Measurements from ENCODE around the gene PTPN7. TPM values are rescaled to one million over a fixed set of nuclear protein-coding genes. Genes with fewer than 3 reads are reported as not detected.

The PTPN7 gene
- total RNA-seq, 4 donors from 2014 or later = 0.79 to 8.5 (median 1.8) TPM; not detected in 1

Other genes with a start within 250 kb of the PTPN7 start
- gene LMOD1, start 214.1 kb downstream of the PTPN7 start, total RNA-seq = 100 to 1,000 TPM in 3 of 4 donors, 10 to 100 TPM in 1; 38.9 to 377 (median 147) TPM
- gene TIMM17A, start 205.1 kb downstream of the PTPN7 start, total RNA-seq = 10 to 100 TPM; 18.7 to 34.9 (median 29.7) TPM
- gene RNPEP, start 178.0 kb downstream of the PTPN7 start, total RNA-seq = 10 to 100 TPM; 17.9 to 64.8 (median 41.7) TPM
- 10 to 100 TPM in 1 of 4 donors, 1 to 10 TPM in 3; 1.0 to 67.7 (median 2.0) TPM for gene ELF3, start 150.0 kb downstream of the PTPN7 start, total RNA-seq
- gene GPR37L1, start 37.7 kb downstream of the PTPN7 start, total RNA-seq = under 1 TPM in 2 of 4 donors, not detected in 2; 0.09 to 0.21 TPM
- gene ARL8A, start 15.9 kb downstream of the PTPN7 start, total RNA-seq = 10 to 100 TPM in 3 of 4 donors, 1 to 10 TPM in 1; 4.6 to 86.2 (median 18.7) TPM
- gene LGR6, start 33.2 kb upstream of the PTPN7 start, total RNA-seq = 1 to 10 TPM in 3 of 4 donors, not detected in 1; 3.5 to 7.2 (median 4.0) TPM
- gene UBE2T, start 181.3 kb upstream of the PTPN7 start, total RNA-seq = 10 to 100 TPM in 1 of 4 donors, 1 to 10 TPM in 2, under 1 TPM in 1; 0.76 to 25.9 (median 2.8) TPM
- gene PPP1R12B, start 188.1 kb upstream of the PTPN7 start, total RNA-seq = 100 to 1,000 TPM; 197 to 386 (median 303) TPM

Measured in uterus (tissue), 4 donors.